SHP77 treated with DMSO at 0.1 percent for 48 hours (cell line): Measurements from ENCODE around the gene FRMPD4.

Source experiments
- DNase-seq: peaks from one replicate; lab custom pipeline; 2025; lab: John Stamatoyannopoulos, UW

The FRMPD4 gene

DNA sequence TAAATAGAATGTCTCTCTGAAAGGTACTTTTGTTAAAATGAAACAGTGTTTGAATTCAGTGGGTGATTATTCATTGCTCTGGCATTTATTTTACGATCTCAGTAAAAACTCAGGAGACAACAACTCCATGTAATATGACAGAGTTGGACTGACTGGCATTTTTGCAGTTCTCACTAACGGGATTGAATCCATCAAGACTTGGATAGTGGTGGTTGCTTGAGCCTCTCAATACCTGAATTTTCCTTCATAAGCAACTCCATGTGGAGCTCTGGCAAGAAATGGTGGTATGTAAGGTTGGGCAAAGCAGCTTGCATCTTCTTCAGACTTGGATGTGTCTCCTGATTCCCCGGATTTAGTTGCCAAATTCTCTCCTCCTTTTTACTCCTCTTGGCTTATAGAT lies 72.7 kb downstream of the FRMPD4 start:
- DNase-seq: no peak

DNA sequence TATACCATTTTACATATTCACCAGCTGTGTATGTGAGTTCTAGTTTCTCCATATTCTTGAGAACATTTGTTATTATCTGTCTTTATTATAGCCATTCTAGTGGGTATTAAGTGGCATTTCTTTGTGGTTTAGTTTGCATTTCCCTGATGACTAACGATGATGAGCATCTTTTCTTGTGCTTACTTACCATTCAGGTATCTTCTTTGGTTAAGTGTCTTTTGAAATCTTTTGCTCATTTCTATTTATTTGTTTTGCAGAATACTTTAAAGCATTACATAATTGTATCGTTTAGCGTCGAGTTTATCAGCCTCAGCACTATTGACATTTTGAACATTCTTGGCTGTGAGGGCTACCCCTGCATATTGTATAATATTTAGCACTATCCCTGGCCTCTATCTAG lies 85.4 kb downstream of the FRMPD4 start:
- no peak for DNase-seq

DNA sequence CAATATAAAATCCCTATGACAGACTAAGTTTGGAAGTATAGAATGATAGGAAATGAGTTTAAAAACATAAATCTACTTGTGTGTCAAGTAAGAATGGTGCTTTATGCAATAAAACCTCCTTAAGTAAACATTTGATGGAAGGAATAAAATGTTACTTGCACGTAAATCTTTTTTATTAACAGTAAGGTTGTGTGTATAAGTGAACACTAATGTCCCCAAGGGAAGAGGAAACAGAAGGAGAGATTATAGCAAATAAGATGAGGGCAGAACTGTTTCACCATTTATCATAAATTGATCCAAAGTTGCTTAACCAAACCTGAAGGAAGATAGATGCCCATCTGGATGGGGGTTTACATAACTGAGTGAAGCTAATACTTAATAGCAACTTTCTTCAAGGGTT lies 86.8 kb downstream of the FRMPD4 start:
- no peak for DNase-seq

DNA sequence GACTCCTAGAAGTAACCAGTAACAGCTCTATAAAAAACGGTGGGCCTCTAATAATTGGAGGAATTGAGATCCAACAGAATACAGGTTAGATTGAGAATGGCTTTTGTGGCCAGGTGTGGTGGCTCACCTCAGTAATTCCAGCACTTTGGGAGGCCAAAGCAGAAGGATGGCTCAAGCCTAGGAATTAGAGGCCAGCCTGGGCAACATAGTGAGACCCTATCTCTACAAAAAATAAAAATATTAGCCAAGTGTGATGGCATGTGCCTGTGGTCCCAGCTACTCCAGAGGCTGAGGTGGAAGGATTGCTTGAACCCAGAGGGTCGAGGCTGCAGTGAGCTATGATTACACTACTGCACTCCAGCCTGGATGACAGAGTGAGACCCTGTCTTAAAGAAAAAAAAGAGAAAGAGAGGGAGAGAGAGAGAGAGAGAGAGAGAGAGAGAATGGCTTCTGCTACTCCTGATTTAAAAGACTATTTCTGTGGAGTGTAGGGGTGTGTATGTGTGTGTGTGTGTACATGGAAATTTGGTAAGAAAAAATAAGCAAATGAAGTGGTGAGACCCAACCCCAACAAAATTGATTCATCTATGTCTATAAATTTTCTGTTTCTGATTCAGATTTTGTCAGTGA lies 89.3 kb downstream of the FRMPD4 start:
- DNase-seq: no peak

DNA sequence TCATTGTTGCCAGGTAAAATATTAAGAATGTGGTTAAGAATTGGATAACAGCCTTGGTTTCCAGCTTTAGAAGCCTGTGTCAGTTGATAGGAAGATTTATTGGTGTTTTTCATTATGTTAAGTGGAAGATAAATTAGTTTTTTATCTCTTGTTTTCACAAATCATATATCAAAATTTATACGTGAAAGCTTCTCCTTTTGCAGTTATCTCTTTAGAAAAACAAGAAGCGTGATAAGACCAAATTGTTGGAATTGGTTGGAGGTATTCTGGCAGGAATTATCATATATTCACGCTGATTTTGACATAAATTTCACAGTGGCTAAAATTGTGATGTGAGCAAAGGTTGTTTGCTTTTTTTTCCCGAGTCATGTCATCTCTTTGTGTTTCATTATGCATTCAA lies 90.6 kb downstream of the FRMPD4 start:
- DNase-seq: no peak

DNA sequence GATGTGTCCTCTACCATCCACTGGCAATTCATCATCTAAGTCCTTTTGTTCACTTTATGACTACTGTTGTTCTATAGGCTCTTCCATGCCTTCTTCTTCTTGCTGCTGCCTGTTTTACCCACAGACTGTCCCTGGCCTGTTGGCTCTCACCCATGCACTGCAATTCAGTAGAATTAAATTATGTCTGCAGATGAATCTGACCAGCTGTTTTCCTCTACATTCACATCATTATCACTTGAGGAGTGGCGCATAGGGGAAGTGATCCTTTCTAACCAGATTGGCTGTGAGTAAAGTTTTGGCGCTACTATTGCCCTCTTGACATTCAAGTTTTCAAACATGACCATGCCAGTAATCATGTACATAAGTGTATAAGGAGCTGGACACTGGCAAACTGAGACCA lies 91.7 kb downstream of the FRMPD4 start:
- no peak for DNase-seq

DNA sequence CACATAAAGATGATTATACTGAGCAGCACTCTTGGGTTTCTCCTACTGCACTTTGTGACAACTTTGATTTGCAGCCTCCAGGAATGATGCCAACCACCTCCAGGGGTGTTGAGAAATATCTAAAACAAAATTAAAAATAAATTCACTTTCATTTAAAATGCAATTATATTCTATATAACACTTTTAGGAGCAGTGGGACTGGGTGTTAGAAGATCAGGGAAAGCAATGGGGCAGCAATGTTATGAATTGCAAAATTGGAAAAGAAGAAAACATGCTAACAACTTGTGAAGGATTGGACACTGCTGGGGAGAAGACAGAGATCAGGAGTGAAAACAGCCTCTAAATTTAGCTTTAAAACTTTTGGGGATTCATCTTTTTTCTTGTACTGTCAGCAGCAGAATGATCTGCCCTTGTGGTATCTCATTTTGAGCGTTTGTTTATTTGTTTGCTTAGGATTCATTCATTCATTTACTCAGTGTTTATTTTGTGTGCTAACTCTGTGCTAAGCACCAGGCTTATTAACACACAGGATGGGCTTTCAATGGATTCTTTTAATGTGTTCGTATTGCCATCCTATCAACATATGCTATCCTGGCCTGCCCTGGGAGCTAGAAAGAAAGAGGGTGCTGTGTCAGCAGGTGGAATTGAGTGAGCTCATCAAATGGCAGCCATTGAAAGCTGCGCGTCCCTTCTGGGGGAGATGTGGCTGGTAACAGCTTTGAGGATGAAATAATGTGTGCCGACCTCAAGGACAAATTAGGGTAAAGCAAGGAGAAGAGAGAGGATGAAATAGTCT lies 96.5 kb downstream of the FRMPD4 start:
- DNase-seq: no peak

DNA sequence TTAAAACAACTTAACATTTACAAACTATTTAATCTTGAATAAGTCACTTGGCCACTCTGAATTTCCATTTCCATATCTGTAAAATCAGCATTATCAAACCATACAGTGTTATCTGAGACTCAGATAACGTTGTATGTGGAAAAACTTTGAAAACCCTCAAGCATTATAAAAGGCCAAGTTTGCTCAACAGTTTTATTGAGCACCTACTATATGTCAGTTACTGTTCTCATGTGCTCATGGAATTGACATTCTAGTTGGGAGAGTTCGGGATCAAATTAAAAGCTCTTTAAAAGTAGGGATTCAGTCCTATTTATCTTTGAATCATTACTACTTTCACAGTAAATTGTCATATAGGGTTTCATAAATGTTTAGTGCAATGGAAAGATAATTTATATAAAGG lies 97.9 kb downstream of the FRMPD4 start:
- DNase-seq: no peak

DNA sequence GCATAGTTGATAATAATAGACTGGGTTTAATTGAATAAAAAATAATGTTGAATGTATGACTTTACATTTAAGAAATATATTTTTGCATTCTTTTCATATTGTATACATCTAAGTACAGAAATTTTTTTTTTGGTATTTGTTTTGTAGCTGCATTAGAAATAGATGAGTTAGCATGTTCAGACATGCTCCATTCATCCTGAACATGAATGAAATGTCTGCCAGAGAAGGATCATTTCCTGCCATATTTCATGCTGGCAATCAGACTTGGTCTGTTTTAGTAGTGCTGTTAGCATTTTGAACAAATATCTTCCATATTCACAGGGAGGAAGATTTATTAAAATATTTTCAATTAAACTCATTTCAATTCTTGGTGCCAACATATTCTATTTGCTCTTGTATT lies 98.9 kb downstream of the FRMPD4 start:
- no peak for DNase-seq

DNA sequence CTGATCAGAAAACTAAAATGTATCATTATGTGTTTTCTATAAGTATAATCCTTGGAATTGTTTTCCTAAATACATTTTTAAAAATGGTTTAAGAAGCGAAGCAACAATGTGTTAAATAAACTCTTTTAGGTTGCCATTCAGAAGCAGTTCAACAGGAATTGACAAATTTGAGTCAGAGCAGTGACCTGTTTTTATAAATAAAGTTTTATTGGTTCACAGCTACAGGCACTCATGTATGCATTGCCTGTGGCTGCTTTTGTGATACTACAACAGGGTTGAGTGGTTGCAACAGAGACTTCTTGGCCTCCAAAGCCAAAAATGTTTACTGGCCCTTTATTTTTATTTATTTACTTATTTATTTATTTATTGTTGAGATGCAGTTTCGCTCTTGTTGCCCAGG lies 99.5 kb downstream of the FRMPD4 start:
- DNase-seq: no peak

DNA sequence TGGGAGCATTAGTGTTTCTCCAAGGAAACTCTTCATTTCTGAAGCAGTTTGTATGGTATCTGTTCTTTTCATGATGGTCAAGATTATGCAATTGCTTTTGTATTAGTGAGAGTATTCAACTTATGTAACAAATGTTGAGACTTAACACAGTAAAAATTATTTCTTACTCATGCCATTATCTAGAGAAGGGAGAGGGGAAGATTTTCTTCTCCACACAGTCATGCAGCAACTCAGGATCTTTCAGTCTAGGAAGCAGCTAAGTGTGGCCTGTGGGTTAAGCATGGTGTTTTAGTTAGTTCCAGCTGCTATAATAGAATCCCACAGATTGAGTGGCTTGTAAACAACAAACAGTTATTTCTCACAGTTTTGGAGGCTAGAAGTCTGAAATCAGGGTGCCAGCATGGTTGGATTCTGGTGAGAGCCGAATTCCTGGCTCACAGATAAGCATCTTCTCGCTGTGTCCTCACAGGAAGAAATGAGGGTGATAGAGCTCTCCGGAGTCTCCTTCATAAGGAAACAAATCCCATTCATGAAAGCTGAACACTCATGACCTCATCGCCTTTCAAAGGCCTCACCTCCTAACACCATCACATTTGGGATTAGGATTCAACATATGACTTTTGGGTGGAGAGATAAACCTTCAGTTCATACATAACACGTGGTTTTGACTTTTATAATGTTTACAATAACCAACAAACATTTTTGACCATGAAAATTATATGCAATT lies 101.2 kb downstream of the FRMPD4 start:
- DNase-seq: no peak

DNA sequence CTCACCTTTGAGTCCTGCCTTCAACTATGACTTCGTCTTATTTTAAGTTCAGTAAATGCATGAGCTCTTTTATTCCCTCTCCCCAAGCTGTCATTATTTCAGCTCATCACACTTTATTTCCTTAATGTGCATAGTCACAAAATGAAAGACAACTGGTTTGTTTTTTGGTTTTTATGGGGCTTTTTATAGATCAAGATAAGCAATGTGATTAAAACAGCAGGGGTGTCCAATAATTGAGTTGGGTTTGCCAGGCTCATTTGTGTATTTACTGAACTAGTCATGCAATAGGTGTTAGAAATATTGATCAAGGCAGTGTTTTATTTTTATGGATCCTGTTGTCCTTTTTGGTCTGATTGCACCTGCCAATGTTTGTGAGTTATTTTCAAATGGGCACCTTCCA lies 102.2 kb downstream of the FRMPD4 start:
- DNase-seq: no peak

DNA sequence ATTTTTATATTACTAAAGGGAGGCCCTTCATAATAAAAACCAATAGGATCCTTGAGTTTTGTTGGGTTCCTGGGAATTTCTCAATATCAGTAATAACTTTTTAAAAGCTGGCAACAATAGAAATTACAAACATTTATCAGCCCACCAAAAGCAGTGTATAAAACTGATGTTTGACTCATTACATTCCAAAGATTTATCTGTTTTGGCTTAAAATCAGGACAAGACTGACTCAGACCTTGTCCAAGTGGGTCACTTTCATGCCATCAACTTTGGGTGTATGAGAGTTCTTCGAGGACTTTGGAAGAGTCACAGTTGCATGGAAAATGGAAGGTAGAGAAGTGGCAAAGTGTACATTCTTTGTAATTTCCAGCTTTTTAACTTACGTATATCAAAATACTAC lies 102.8 kb downstream of the FRMPD4 start:
- no peak for DNase-seq

DNA sequence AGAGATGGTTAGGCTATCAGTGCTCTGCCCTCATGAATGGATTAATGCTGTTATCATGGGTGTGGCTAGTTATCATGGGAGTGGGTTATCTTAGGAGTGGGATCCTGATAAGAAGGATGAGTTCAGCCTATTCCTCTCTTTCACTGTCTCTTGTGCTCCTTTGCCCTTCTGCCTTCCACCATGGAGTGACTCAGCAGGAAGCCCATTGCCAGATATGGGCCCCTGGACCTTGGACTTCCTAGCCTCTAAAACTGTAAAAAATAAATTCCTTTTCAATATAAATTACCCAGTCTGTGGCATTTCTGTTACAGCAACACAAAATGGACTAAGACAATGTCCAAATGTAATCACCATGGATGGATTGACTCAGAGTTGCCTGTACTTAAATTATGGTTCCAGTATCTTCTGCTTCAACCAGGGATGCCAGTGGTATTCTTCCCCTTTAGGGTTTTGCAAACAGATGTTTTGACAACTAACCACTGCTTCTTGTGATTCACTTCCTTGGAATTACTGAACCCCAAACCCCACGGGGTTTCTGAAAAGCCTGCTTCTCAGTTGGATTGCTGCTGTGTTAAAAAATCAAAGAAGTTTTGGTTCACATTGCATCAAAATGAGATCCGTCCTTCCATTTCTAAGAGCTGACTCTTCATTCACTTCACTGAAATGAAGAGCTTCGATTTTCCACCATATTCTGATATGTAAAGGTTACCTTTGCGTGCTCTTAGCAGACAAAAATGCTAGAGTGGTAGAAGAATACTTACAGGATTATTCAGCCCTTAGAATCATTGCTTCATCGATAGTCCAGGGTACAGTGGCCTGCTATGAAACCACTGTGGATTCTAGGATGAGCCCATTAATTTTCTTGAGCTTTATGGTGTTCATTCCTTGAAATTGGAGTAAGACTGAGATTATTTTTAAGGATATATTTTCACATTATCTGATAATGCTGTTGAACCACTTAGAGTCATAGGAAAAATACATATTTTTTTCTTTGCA lies 107.7 kb downstream of the FRMPD4 start:
- DNase-seq: no peak

DNA sequence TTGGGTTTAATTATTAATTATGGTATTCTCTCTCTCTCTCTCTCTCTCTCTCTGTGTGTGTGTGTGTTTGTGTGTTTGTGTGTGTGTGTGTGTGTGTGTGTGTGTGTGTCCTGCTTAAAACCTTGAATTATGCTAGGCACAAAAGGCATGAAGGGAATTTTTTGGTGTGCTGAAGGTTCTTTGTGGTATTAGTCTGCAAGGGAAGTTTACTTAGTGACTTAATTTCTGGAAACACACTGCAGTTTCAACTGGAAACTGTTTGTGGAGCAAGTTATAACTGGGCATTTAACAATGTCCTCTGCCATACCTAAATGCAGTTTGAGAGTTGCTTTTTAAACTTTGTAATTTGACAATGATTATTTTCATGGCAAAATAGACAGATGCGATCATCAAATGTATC lies 111.7 kb downstream of the FRMPD4 start:
- DNase-seq: no peak

DNA sequence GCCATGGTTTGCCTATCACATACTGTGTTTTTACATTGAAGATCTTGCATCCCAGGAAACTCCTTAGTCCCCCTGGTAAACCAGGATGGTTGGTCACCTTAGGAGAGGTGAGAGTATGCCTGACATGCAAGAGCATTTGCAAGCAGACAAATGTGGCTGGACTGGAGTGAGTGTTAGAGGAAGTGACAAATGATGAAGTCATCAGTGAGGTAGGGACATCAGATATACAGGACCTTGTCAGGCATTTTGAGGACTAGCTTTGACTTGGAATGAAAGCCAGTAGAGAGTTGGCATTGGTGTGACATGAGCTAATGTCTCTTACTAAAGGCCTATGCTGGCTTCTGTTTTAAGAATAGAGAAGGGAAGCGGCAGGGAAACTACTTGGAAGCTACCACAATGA lies 124.9 kb downstream of the FRMPD4 start:
- DNase-seq: no peak

DNA sequence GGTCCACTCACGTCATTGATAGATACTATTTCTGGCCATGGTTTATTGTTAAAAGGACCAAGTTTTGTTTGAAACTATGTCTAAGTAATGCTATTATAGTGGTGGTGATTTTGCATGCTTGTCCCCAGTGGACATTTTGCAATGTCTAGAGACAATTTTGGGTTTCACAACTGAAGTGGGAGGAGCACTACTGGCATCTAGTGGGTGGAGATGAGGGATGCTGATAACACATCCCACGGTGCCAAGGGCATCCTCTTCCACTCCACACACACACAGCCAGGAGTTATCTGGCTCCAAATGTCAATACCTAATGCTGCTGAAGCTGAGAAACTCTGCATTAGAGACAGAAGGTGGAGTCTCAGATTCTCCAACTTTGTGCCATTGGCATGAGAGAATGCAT lies 131.2 kb downstream of the FRMPD4 start:
- DNase-seq: no peak

DNA sequence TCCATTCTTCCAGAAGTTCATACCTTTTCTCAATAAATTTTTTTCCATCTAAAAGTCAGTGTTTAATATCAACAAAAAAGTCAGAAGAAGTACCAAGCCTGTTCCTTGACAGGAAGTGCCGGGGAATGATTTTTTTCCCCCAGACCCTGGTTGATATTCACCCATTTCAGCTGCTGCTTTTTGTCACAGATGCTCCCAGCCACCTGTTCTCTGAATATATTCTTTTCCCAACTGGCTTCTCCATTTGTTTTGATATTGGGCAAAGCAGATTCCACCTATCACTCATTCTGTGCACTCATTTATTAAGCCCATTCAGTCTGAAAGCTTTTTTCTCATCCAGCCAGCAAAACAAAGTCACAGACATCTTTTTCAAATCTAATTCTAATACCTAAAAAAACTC lies 139.9 kb downstream of the FRMPD4 start:
- DNase-seq: no peak

DNA sequence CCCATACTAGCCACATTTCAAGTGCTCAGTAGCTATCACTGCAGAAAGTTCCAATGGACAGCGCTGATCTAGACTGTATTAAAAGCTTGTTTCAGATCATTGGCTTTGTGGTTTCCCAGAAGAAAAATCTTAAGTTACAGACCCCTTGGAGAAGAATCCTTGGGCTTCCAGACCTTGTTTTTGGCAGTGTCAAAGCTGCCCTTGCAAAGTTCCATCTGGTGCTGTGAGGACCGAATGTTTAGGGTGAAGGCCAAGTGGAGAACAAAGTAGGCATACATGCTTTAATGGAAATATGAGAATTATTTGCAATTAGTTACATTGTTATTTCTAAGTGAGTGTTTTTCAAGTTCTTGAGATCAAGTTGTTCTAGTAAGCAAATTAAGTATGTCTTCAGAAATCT lies 144.7 kb downstream of the FRMPD4 start:
- no peak for DNase-seq

DNA sequence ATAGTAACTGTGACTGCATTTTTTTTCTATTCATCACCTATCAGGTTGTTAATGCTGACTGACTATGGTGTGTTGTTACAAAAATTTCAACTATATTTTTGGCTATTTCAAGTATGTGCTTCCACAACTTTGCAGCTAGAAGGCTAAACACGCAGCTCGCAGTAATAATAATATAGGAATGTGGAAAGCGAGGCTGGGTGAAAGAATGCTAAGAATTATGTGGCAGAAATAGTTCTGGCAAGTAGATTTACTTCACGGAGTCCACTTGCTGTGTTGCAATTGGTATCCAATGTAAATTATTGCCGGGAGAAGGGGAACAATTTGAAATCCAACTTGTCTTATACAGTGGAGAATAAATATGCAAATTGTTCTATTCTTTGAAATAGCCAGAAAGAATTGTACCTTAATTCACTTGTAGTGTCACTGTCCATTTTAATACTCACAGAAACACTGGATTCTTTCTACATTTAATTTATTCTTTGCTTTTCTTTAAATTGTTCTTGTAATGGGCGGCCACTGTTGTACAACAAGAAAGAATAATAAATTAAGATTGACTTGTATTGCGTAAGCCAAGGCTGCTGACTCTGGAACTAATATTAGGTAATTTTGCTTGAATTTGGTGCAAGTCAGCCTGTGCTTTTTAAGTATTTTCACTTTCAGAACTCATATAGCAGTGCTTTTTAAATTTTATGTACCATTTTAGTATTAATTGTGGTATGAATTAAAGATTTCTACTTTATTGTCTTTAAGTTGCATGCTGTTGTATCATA lies 154.9 kb downstream of the FRMPD4 start:
- no peak for DNase-seq

DNA sequence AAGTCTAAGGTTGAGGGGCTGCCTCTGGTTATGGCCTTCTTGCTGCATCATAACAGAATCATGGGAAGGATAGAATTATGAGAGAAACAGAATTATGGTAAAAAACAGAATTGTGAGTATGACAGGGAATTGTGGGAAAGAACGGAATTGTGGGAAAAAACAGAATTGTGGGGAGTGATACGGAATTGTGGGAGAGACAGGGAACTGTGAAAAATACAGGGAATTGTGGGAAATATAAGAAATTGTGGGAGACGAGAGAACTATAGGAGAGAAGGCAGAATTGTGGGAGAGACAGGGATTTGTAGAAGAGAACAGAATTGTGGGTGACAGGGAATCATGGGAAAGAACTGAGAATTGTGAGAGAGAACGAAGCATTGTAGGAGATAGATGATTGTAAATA lies 159.1 kb downstream of the FRMPD4 start:
- no peak for DNase-seq
